PC-3 (cell line): ENCODE results near the gene FAM171A2.
"Not testable (repeated sequence)": the region's sequence is repeated elsewhere in the genome, so short reads cannot be mapped to it uniquely, and the experiment has no call there.

Experiments used
- CTCF ChIP-seq: fragments of 300-600 bp; sonication (generic); conservative IDR thresholded peaks from 2 replicates; pipeline ENCODE4 v1.5.1; 2017; ENCODE audit warnings: antibody characterized with exemption, low read depth, mild to moderate bottlenecking, low read length
- EZH2 ChIP-seq: fragments of 300-600 bp; sonication (generic); IDR thresholded peaks from one replicate; pipeline ENCODE4 v1.6.1; 2017; ENCODE audit warnings: antibody characterized with exemption, mild to moderate bottlenecking, low read length; ENCODE audit not compliant: unreplicated experiment
- EZH2phosphoT487 ChIP-seq: fragments of 300-600 bp; sonication (generic); IDR thresholded peaks from 2 replicates; pipeline ENCODE4 v1.6.1; 2018; ENCODE audit warnings: mild to moderate bottlenecking, antibody characterized with exemption, low read length, borderline replicate concordance

GRCh38 chr17:44347206-44348055 lies 16.2 kb downstream of the FAM171A2 start:
- TF ChIP-seq CTCF, EZH2phosphoT487, EZH2: not testable (repeated sequence)
